B cell (primary cell): ENCODE measurements around the gene BRSK2. TPM values are rescaled to one million over a fixed set of nuclear protein-coding genes. Genes with fewer than 3 reads are reported as not detected.

ENCODE experiments used
- ATAC-seq: fragments of 200-7000 bp; cut with Tn5 transposase; one replicate; pipeline ENCODE4 v1.10.0; 2021; ENCODE audit warnings: low read depth, mild to moderate bottlenecking, moderate number of reproducible peaks, moderate library complexity
- CTCF ChIA-PET: fragments of 350-600 bp; sonication (Branson Sonifier 250); formaldehyde crosslinking; loops from one replicate; lab custom pipeline; 2021; ENCODE audit warnings: antibody characterized with exemption, inconsistent platforms; lab: Charles Lee
- POLR2A ChIA-PET: fragments of 350-600 bp; sonication (Branson Sonifier 250); formaldehyde crosslinking; loops from one replicate; lab custom pipeline; 2021; ENCODE audit warnings: antibody characterized with exemption; lab: Charles Lee
- DNase-seq: peaks from one replicate; pipeline ENCODE4 v3.0.0; 2013
- H2AFZ ChIP-seq: 2 replicates; pipeline ENCODE4 v1.6.1; 2012; ENCODE audit warnings: mild to moderate bottlenecking, low read depth, low read length; ENCODE audit not compliant: insufficient read depth, poor library complexity, severe bottlenecking
- H3K27ac ChIP-seq, 2 donors: 1 replicate in 1 of 2; 2 replicates in 1 of 2; pipeline ENCODE4 v1.5.1; 2012 to 2013; ENCODE audit warnings: low read length in 2 of 2, mild to moderate bottlenecking in 2 of 2, moderate library complexity in 1 of 2
- H3K27me3 ChIP-seq, 4 experiments: fragments of 200-600 bp in 1 of 4; sonication (generic) in 1 of 4; replicated peaks in 1 of 4; 1 replicate in 2 of 4; 2 replicates in 2 of 4; pipeline versions ENCODE4 v1.6.1 to v1.7.0; 2013 to 2016; ENCODE audit warnings: low read length in 3 of 4, mild to moderate bottlenecking in 2 of 4, mixed read lengths in 1 of 4, moderate library complexity in 1 of 4; ENCODE audit not compliant: insufficient read depth in 4 of 4, control insufficient read depth in 3 of 4; ENCODE audit errors: control extremely low read depth in 1 of 4
- H3K36me3 ChIP-seq, 2 experiments: replicated peaks in 1 of 2; 1 replicate in 1 of 2; 2 replicates in 1 of 2; pipeline versions ENCODE4 v1.6.1 to v1.7.1; 2013; ENCODE audit warnings: low read length in 1 of 2; ENCODE audit not compliant: insufficient read depth in 2 of 2, control insufficient read depth in 1 of 2; ENCODE audit errors: control extremely low read depth in 1 of 2, extremely low read depth in 1 of 2
- H3K4me1 ChIP-seq, 2 donors: fragments of 200-600 bp in 1 of 2; sonication (generic) in 1 of 2; 1 replicate in 1 of 2; 2 replicates in 1 of 2; pipeline versions ENCODE4 v1.5.1 to v1.6.1; 2013 to 2017; ENCODE audit warnings: low read length in 2 of 2; ENCODE audit not compliant: control insufficient read depth in 2 of 2, insufficient read depth in 2 of 2
- H3K4me2 ChIP-seq: replicated peaks from 2 replicates; pipeline ENCODE3; 2012; ENCODE audit warnings: mild to moderate bottlenecking, low read depth, low read length; ENCODE audit not compliant: poor library complexity, severe bottlenecking
- H3K4me3 ChIP-seq, 5 experiments: fragments of 200-600 bp in 1 of 5; sonication (generic) in 1 of 5; 1 replicate in 3 of 5; 2 replicates in 2 of 5; pipeline versions ENCODE4 v1.5.1 to v1.7.0; 2011 to 2016; ENCODE audit warnings: low read length in 4 of 5, mild to moderate bottlenecking in 4 of 5, low read depth in 2 of 5, control low read depth in 1 of 5, moderate library complexity in 1 of 5; ENCODE audit not compliant: insufficient read depth in 1 of 5; ENCODE audit errors: control extremely low read depth in 1 of 5, extremely low read depth in 1 of 5
- H3K79me2 ChIP-seq: fragments of 200-600 bp; sonication (generic); one replicate; pipeline ENCODE4 v1.6.0; 2016; ENCODE audit warnings: low read length; ENCODE audit not compliant: control insufficient read depth, insufficient read depth
- H3K9ac ChIP-seq: fragments of 200-600 bp; sonication (generic); 2 replicates; pipeline ENCODE4 v1.6.1; 2017; ENCODE audit warnings: mild to moderate bottlenecking, low read length, moderate library complexity
- H3K9me3 ChIP-seq, 3 donors: one replicate each; pipeline versions ENCODE4 v1.6.1 to v1.7.1; 2013; ENCODE audit warnings: low read length in 2 of 3; ENCODE audit not compliant: control insufficient read depth in 2 of 3, insufficient read depth in 1 of 3; ENCODE audit errors: control extremely low read depth in 1 of 3
- H4K20me1 ChIP-seq: 2 replicates; pipeline ENCODE4 v1.6.0; 2012; ENCODE audit warnings: mild to moderate bottlenecking, low read length; ENCODE audit not compliant: insufficient read depth, control insufficient read depth, poor library complexity, severe bottlenecking
- H3K27ac Mint-ChIP-seq: one replicate; pipeline ENCODE4 v1.8.0; 2021; ENCODE audit warnings: mixed read lengths
- H3K27me3 Mint-ChIP-seq: one replicate; pipeline ENCODE4 v1.8.0; 2021; ENCODE audit warnings: mixed read lengths
- H3K4me1 Mint-ChIP-seq: one replicate; pipeline ENCODE4 v1.8.0; 2021; ENCODE audit warnings: mixed read lengths
- H3K4me3 Mint-ChIP-seq: one replicate; pipeline ENCODE4 v1.8.0; 2021; ENCODE audit warnings: mixed read lengths
- H3K9me3 Mint-ChIP-seq: one replicate; pipeline ENCODE4 v1.8.0; 2022; ENCODE audit warnings: mixed read lengths; ENCODE audit not compliant: insufficient read depth
- CTCF ChIP-seq: fragments of 200-600 bp; IDR thresholded peaks from one replicate; pipeline ENCODE4 v1.8.0; 2022; ENCODE audit warnings: antibody characterized with exemption, mild to moderate bottlenecking
- EZH2 ChIP-seq: IDR thresholded peaks from 2 replicates; pipeline ENCODE4 v1.6.1; 2012; ENCODE audit warnings: borderline replicate concordance, low read depth, mild to moderate bottlenecking, moderate library complexity, low read length; ENCODE audit not compliant: insufficient read depth, poor library complexity, severe bottlenecking
- whole genome bisulfite sequencing: methylation state at CpG from one replicate; pipeline ENCODE4 v1.1.5; 2013; ENCODE audit warnings: missing lambda C conversion rate; ENCODE audit not compliant: insufficient coverage; 5-methylcytosine and 5-hydroxymethylcytosine counted together
- intact Hi-C: fragments of 100-400 bp; cut with micrococcal nuclease; formaldehyde crosslinking; loops from one replicate; pipeline ENCODE4 v1.10.0; 2022
- polyA plus RNA-seq: library from polyadenylated mRNA; depleted of rRNA; stranded (reverse); fragments of >200 nt; gene quantifications from 2 replicates; pipeline ENCODE4 v1.2.3, GENCODE V29; 2012
- total RNA-seq, 2 donors: library from RNA; stranded (reverse); fragments of 120-200 nt in 1 of 2; gene quantifications; 1 replicate in 1 of 2; 2 replicates in 1 of 2; pipeline versions ENCODE4 v1.2.3 to v1.2.4, GENCODE V29; 2013 to 2022

BRSK2 gene
- total and polyA plus RNA-seq, 2 donors (not counting 1 experiment from before 2014, with no cell fraction given): 0.51 to 0.79 TPM

GRCh38 chr11:1343391-1344055, 46.2 kb upstream of the BRSK2 start:
- Histone ChIP-seq H4K20me1 (no peaks in the 10 kb centered on the region), H2AFZ (no peak overlapping the region), H3K4me3 (no peak overlapping the region), H3K79me2 (no peaks in the 10 kb centered on the region), H3K27ac (no peak overlapping the region), H3K4me2 (no peak overlapping the region), H3K27me3 (no peaks in the 10 kb centered on the region), H3K9me3 (peaks cover 0 to 15% (median 0%) of the 10 kb centered on the region in 3 donors), H3K4me1 (no peaks in the 10 kb centered on the region), H3K9ac (no peak overlapping the region), H3K36me3 (no peaks in the 10 kb centered on the region)
- POLR2A ChIA-PET: interaction anchor here (0.6 kb wide), 1 partner anchor 16 kb away, joined by 3 read pairs; no protein-coding TSS in a partner anchor
- intact Hi-C loops: no loop called here
- TF ChIP-seq CTCF (no peak), EZH2 (no peak)
- Mint-ChIP-seq H3K4me3 (no peak overlapping the region), H3K27ac (no peak overlapping the region), H3K27me3 (no peaks in the 10 kb centered on the region), H3K4me1 (no peaks in the 10 kb centered on the region), H3K9me3 (no peaks in the 10 kb centered on the region)
- CTCF ChIA-PET: no interaction called here
- 73% methylated on average over 20 of the region's 25 CpGs for WGBS
- DNase-seq (no peak), ATAC-seq (no peak)

DNA sequence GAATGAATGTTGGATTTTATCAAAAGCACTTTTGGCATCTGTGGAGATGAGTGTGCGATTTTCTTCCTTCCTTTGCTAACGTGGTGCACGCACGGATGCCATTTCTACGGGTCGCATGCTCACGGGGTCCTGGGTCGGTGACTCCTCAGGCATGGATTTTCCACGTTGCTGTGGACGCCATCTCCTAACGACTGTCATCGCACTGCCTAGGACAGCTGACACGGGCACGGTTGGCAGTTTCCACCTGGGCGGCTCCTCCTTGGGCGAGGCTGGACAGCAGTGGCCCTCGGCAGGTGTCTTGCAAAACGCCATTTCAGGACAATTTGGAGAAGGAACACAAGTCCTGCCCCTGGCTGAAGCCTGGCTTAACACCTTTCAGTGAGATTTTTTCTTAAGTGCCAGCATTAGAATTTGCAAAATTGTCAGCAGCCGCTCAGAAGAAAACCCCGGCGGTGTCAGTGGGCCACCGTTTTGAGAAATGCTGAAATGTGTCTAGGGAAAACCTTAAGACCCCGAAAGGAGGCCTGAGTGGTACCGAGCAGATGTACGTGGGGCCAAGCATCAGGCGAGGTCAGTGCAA, 45.6 kb upstream of the BRSK2 start:
- ChIA-PET POLR2A (no interaction called here), CTCF (no interaction called here)
- Histone ChIP-seq H3K27me3 (no peaks in the 10 kb centered on the region), H3K9ac (no peak overlapping the region), H3K4me2 (no peak overlapping the region), H3K79me2 (no peaks in the 10 kb centered on the region), H2AFZ (no peak overlapping the region), H3K27ac (no peak overlapping the region), H3K4me1 (no peaks in the 10 kb centered on the region), H3K9me3 (peaks cover 0 to 9% (median 0%) of the 10 kb centered on the region in 3 donors), H3K4me3 (no peak overlapping the region), H4K20me1 (no peaks in the 10 kb centered on the region), H3K36me3 (no peaks in the 10 kb centered on the region)
- no peak for ATAC-seq
- 89% methylated on average over 26 of the region's 26 CpGs for WGBS
- Mint-ChIP-seq H3K27me3 (no peaks in the 10 kb centered on the region), H3K9me3 (no peaks in the 10 kb centered on the region), H3K4me1 (no peaks in the 10 kb centered on the region), H3K27ac (no peak overlapping the region), H3K4me3 (no peak overlapping the region)
- TF ChIP-seq CTCF: no peak
- TF ChIP-seq EZH2: no peak
- no peak for DNase-seq
- intact Hi-C loops: no loop called here
